HG02571 (cell line): ENCODE data around the gene FLOT1.
"Not testable (repeated sequence)": the region's sequence is repeated elsewhere in the genome, so short reads cannot be mapped to it uniquely, and the experiment has no call there.

Experiments
- ATAC-seq: cut with Tn5 transposase; IDR thresholded peaks from one replicate; pipeline ENCODE4 v1.9.1; 2021; ENCODE audit warnings: mild to moderate bottlenecking, moderate library complexity; ENCODE audit not compliant: unreplicated experiment

FLOT1 gene

DNA sequence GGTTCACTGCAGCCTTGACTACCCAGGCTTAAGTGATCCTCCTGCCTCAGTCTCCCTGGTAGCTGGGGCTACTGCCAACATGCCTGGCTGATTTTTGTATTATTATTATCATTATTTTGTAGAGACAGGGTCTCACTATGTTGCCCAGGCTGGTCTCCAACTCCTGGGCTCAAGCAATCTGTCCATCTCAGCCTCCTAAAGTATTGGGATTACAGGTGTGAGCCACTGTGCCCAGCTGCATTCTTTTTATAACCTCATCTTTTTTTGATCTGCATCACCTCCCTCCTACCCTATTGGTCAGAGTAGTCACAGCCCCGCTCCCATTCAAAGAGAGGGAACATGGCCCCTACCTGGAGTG, 25.4 kb upstream of the FLOT1 start:
- ATAC-seq = no peak

DNA sequence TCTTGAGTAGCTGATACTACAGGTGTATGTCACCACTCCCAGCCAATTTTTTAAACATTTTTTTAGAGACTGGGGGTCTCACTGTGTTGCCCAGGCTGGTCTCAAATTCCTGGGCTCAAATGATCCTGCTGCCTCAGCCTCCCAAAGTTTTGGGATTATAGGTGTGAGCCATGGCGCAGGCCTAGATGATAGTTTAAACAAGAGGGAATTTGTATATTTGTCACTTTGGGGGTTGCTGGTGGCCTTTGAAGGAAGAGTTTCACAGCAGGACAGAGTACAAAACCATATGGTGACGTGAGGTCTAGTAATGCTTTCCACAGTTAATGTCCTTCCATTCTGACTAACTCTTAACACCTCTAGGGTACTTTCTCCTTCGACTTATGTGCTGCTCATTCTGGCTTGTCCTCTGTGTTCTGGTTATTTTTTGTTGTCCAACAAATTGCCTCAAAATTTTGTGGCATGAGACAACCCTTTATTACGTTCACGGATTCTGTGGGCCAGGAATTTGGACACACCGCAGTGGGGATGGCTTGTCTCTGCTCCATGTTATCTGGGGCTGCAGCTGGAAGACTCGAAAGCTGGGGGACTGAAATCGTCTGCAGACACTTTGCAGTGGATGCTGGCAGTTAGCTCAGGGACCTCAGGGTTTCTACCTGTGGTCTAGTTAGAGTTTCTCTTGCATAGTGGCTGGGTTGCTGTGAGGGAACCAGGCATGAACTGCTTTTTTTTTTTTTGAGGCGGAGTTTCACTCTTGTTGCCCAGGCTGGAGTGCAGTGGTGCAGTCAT, 24.9 kb upstream of the FLOT1 start:
- ATAC-seq = peak; percentile 55

- ATAC-seq = no peak
Measured at GRCh38 chr6:30766461-30767157, 24.1 kb upstream of the FLOT1 start.

GRCh38 chr6:30765495-30765894, 23.0 kb upstream of the FLOT1 start:
- ATAC-seq = not testable (repeated sequence)

DNA sequence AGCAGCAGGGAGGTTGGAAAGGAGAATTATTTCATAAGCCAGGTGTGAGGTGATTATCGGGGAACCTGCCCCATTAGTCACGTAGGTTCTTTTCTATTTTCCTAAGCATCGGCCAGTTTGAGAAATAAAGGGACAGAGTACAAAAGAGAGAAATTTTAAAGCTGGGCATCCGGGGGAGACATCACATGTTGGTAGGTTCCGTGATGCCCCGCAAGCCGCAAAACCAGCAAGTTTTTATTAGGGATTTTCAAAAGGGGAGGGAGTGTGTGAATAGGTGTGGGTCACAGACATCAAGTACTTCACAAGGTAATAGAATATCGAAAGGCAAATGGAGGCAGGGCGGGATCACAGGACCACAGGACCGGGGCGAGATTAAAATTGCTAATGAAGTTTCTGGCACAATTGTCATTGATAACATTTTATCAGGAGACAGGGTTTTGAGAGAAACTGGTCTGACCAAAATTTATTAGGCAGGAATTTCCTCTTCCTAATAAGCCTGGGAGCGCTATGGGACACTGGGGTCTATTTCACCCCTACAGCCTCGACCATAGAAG, 22.1 kb upstream of the FLOT1 start:
- not testable (repeated sequence) for ATAC-seq

DNA sequence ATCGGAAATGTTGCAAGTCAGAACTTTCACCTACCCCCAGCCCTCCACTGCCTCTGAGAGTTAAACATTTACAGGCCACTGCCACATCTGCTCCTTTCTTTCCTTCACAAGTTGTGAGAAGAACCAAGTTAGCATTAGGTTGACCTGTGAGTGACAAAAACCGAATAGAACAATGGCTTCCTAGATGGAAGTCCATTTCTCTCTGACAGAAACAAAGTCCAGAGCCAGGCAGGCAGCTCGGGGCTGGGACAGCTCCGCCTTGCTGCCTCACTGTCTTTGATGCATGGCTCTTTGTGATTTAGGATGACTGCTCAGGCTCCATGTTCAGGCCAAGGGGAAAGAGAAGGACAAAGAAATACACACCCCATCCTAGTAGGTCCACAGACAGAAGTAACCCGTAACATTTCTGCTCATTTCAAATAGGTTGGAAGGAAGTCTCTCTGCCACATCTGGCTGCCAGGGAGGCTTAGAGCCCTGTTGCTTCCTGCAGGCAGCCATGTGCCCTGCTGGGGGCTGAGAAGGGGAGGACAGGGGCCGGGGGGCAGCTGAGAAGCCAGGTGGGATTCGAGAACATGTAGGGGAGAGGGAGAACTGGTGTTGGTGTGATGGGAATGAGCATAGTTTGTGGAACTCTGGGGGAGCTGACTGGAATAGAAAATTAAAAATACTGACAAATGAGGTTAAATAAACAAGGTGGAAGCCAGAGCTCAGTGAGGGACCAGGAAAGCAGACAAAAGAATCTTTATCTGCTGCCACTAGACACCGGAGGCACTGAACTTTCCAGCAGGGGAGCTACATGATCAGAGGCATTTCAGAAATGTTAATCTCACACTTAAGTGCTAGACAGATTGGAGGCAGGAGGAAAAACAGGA, 21.4 kb upstream of the FLOT1 start:
- ATAC-seq = no peak

DNA sequence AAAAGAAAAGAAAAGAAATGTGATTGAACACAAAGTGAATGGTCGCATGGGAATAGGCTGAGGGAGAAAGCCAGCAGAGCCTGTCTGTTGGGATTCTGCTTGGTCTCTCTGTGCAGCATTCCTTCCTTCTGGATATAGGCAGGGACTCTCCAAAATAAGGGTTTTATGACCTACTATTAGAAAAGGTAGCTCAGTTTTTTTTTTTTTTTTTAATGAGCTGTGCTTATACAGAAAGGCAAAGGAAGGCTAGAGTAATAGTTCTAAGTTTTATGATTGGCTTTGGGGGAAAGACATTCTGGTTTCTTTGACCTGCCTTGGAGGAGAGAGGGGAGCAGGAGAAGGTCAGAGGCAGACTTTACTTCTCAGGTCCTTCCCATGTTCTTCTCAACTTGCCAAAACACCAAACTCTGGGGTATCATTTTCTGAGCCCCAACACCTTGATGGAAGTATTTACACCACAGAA, 20.7 kb upstream of the FLOT1 start:
- ATAC-seq = no peak

DNA sequence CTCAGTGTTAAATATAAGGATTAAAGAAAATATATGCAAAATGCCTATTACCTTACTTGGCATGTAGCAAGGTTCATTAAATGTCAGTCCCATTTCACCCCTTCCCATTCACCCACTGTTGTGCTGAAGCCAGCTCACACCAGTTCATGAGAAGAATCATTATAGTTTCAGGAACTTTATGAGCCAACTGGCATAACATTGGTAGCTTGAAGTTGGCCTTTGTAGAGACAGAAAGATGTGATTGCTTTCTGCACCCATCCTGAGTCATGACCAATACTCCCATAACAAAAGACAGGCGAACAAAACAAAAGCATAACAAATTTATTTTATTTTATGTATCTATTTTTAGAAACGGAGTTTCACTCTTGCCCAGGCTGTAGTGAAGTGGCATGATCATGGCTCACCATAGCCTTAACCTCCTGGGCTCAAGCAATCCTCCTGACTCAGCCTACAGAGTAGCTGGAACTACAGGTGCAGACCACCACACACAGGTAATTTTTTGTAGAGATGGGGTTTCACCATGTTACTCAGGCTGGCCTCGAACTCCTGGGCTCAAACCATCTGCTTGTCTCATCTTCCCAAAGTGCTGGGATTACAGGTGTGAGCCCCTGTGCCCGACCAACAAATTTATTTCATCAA, 19.4 kb upstream of the FLOT1 start:
- no peak for ATAC-seq

DNA sequence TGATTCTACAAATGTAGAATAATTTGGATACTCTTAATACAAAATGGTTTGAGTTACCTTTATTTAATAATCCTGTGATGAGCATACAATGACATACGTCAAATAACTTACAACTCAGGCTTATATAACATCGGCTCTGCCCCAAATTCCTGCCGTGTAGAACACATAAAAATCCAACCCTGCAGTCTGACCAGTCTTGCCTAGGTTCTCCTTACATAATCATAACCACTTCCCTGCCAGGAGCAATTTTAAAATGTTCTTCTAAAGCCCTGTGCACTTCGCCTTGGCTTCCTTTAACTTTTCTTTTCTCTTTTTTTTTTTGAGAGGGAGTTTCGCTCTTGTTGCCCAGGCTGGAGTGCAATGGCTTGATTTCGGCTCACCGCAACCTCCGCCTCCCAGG, 18.1 kb upstream of the FLOT1 start:
- ATAC-seq = no peak

- no peak for ATAC-seq
Measured at GRCh38 chr6:30759575-30760239, 17.2 kb upstream of the FLOT1 start.

- no peak for ATAC-seq
Measured at GRCh38 chr6:30757261-30757904, 14.9 kb upstream of the FLOT1 start.

- ATAC-seq = not testable (repeated sequence)
Measured at GRCh38 chr6:30756405-30757003, 14.0 kb upstream of the FLOT1 start.

GRCh38 chr6:30754631-30755030, 12.1 kb upstream of the FLOT1 start:
- ATAC-seq = no peak

DNA sequence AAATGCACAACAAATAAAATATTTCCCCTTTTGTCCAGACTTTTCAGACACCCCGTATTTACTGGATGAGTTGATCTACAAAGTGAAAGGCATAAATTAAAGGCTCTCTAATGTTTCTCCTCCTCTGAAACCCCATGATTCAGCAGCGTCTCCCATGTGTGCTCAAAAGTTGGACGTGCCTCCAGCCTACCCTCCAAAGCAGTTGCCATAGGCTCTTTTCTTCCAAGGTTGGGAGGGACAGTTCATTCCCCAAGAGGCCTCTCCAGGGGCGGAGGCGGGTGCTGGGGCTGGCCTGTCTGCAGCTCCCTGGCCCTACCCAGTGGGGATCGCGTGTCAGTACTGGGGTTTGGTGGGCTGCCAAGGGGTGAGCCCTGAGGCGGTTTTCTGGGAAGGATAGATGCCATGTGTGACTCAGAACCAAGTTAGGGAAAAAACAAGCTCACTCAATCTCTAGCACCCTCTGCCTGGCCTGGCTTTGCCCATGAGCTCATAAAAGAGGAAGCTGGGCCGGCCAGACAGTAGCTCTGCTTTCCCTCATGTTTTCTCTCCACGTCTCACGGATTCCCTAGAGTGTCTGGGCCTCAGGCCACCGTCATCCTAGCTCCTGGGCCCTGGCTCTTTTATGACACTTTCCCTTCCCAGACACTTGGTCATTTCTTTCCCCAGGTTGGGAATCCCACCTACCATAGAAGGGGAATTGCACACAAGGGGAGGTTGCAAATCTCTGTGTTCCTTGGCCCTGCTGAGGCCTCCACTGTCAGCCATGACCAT, 9.9 kb upstream of the FLOT1 start:
- no peak for ATAC-seq

- no peak for ATAC-seq
Measured at GRCh38 chr6:30750379-30750668, 7.8 kb upstream of the FLOT1 start.

- no peak for ATAC-seq
Measured at GRCh38 chr6:30749554-30750378, 7.3 kb upstream of the FLOT1 start.

DNA sequence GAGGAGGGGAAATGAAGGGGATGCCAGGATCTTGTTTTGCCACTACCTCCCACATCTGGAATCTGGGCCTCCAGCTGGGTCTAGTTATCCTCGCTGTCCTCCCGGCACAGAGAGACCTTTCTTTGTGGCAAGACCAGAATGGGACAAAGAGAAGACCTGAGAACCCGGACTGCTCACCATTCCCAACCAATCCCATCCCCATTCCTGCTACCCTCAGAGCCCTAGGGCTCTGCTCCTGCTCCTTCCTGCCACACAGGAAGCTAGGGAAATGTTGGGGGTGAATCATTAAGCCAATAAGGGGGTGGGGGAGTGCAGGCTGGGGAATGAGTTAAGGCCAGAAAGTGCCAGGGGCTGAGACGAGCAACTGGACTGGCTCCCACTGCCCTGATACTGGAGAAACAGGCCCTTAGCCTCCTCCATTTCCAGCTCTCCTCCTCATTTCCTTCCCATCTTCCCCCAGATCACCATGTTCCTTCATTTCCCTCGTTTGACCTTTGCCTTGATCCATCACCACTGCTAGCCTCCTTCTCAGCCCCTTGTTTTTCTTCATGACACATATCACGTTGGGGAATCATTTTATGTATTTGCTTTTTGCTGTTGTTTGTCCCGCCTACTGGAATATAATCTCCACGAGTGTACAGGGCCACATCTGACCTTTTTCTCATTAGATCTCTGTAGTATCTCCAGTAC, 6.5 kb upstream of the FLOT1 start:
- ATAC-seq = no peak
